Measurements from ENCODE around the gene DPP4. TPM values are rescaled to one million over a fixed set of nuclear protein-coding genes. Genes with fewer than 3 reads are reported as not detected.

DPP4 gene
- total RNA-seq, 2 experiments from 2014 or later = not detected

DNA sequence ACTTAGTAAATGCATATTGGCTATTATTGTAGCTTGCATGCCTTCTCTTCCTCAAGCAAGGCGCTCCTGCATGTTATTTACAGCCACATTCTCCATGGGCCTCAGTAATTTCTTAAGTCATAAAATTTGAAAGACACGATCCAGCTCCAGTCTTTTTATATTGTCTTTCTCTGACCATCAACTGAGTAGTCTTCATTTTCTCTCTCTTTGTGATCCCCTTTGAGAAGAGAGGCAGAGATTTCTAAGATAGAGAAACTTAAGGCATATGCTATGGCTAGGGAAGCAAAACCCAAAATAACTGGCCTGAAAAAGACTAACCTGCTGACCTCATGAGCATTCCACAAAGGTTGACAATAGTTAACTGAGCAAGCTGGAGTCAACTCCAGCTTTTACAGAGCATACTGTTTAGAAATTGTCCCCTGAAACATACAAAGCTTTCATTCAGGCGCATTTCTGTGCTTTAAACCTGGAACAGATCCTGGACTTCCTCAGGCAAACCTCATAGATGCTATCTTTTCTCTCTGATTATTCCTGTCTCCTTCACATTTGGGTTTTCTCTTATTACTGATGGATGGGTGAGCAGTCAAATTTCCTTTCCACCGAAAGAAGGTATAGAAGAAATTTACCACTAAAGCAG, 4.6 kb downstream of the DPP4 start:
- BruUV-seq (replicated peaks) = no TSS peak
- Histone ChIP-seq H2AFZ (ENCODE audit: low read length) (no peak overlapping the region), H3K9me3 (ENCODE audit: low read length) (no peaks in the 10 kb centered on the region), H3K9me2 (ENCODE audit: insufficient read depth, low read length) (no peaks in the 10 kb centered on the region), H3K4me1 (ENCODE audit: insufficient read depth, low read length, poor library complexity, severe bottlenecking) (no peaks in the 10 kb centered on the region), H4K20me1 (ENCODE audit: insufficient read depth, low read length) (no peaks in the 10 kb centered on the region), H3K36me3 (ENCODE audit: insufficient read depth, low read length) (no peaks in the 10 kb centered on the region), H3K79me2 (ENCODE audit: insufficient read depth, low read depth, low read length) (no peaks in the 10 kb centered on the region), H3K27ac (ENCODE audit: low read depth, low read length, poor library complexity, severe bottlenecking) (no peak overlapping the region), H3K4me3 (ENCODE audit: low read depth, low read length, poor library complexity, severe bottlenecking) (no peak overlapping the region), H3K4me2 (ENCODE audit: low read length) (no peak overlapping the region)
- POLR2A ChIA-PET = no interaction called here
- intact Hi-C loops (cut with micrococcal nuclease; ENCODE audit: unreplicated experiment) = no loop called here
- TF ChIP-seq, protein P1, sequence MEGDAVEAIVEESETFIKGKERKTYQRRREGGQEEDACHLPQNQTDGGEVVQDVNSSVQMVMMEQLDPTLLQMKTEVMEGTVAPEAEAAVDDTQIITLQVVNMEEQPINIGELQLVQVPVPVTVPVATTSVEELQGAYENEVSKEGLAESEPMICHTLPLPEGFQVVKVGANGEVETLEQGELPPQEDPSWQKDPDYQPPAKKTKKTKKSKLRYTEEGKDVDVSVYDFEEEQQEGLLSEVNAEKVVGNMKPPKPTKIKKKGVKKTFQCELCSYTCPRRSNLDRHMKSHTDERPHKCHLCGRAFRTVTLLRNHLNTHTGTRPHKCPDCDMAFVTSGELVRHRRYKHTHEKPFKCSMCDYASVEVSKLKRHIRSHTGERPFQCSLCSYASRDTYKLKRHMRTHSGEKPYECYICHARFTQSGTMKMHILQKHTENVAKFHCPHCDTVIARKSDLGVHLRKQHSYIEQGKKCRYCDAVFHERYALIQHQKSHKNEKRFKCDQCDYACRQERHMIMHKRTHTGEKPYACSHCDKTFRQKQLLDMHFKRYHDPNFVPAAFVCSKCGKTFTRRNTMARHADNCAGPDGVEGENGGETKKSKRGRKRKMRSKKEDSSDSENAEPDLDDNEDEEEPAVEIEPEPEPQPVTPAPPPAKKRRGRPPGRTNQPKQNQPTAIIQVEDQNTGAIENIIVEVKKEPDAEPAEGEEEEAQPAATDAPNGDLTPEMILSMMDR (conservative IDR thresholded peaks at IDR 0.05; ENCODE audit: low read length) = no peak
- no peak for TF ChIP-seq EZH2phosphoT487 (IDR thresholded peaks at IDR 0.05; ENCODE audit: borderline replicate concordance, low read depth, low read length)
- no peak for DNase-seq (ENCODE audit: low spot score)
- CTCF ChIA-PET (ENCODE audit: unreplicated experiment) = no interaction called here

- no peak for TF ChIP-seq EZH2phosphoT487 (IDR thresholded peaks at IDR 0.05; ENCODE audit: borderline replicate concordance, low read depth, low read length)
- TF ChIP-seq, protein P1 (conservative IDR thresholded peaks at IDR 0.05; ENCODE audit: low read length) = no peak
- BruUV-seq (replicated peaks) = no TSS peak
- ChIA-PET POLR2A (interaction anchor here (0.6 to 2.1 kb wide), 3 partner anchors 9 to 17 kb away, joined by 3 to 4 read pairs (median 3); no protein-coding TSS in a partner anchor), CTCF (ENCODE audit: unreplicated experiment) (no interaction called here)
- no peaks in the 10 kb centered on the region for H3K36me3 ChIP-seq (ENCODE audit: insufficient read depth, low read length)
- no peaks in the 10 kb centered on the region for H3K9me2 ChIP-seq (ENCODE audit: insufficient read depth, low read length)
- H4K20me1 ChIP-seq (ENCODE audit: insufficient read depth, low read length) = no peaks in the 10 kb centered on the region
- no peak overlapping the region for H3K4me3 ChIP-seq (ENCODE audit: low read depth, low read length, poor library complexity, severe bottlenecking)
- intact Hi-C loops (cut with micrococcal nuclease; ENCODE audit: unreplicated experiment) = no loop called here
- H3K27ac ChIP-seq (ENCODE audit: low read depth, low read length, poor library complexity, severe bottlenecking) = no peak overlapping the region
- no peaks in the 10 kb centered on the region for H3K79me2 ChIP-seq (ENCODE audit: insufficient read depth, low read depth, low read length)
- H3K4me1 ChIP-seq (ENCODE audit: insufficient read depth, low read length, poor library complexity, severe bottlenecking) = peaks cover 6% of the 10 kb centered on the region
- H3K4me2 ChIP-seq (ENCODE audit: low read length) = no peak overlapping the region
- DNase-seq (ENCODE audit: low spot score) = no peak
- no peak overlapping the region for H2AFZ ChIP-seq (ENCODE audit: low read length)
- H3K9me3 ChIP-seq (ENCODE audit: low read length) = no peaks in the 10 kb centered on the region
Measured at GRCh38 chr2:162067596-162067995, 6.4 kb downstream of the DPP4 start.

DNA sequence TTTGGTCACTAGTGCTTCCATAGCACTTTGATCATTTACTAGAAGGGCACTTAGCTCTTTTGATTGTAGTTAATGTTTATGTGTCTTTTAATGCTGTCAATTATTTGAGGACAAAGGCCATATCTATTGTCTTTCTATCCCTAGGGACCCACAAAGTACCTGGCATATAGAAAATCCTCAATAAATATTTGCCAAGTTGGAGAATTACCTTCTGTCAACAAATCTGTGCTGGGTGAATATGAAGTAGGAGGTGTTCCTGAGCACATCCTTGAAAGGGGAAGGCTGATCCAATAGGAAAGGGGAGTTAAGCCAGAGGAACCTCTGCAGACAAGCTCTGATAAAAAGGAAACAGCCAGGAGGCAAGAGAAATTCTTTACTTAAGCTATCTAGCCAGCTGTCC, 8.2 kb downstream of the DPP4 start:
- DNase-seq (ENCODE audit: low spot score) = no peak
- Histone ChIP-seq H3K9me2 (ENCODE audit: insufficient read depth, low read length) (no peaks in the 10 kb centered on the region), H3K4me1 (ENCODE audit: insufficient read depth, low read length, poor library complexity, severe bottlenecking) (peaks cover 6% of the 10 kb centered on the region), H4K20me1 (ENCODE audit: insufficient read depth, low read length) (no peaks in the 10 kb centered on the region), H3K79me2 (ENCODE audit: insufficient read depth, low read depth, low read length) (no peaks in the 10 kb centered on the region), H3K36me3 (ENCODE audit: insufficient read depth, low read length) (no peaks in the 10 kb centered on the region), H3K27ac (ENCODE audit: low read depth, low read length, poor library complexity, severe bottlenecking) (no peak overlapping the region), H3K4me2 (ENCODE audit: low read length) (no peak overlapping the region), H3K4me3 (ENCODE audit: low read depth, low read length, poor library complexity, severe bottlenecking) (no peak overlapping the region), H2AFZ (ENCODE audit: low read length) (no peak overlapping the region), H3K9me3 (ENCODE audit: low read length) (no peaks in the 10 kb centered on the region)
- POLR2A ChIA-PET = interaction anchor here (1.0 kb wide), 1 partner anchor 8 kb away, joined by 3 read pairs; no protein-coding TSS in a partner anchor
- no TSS peak for BruUV-seq (replicated peaks)
- intact Hi-C loops (cut with micrococcal nuclease; ENCODE audit: unreplicated experiment) = no loop called here
- CTCF ChIA-PET (ENCODE audit: unreplicated experiment) = no interaction called here
- no peak for TF ChIP-seq EZH2phosphoT487 (IDR thresholded peaks at IDR 0.05; ENCODE audit: borderline replicate concordance, low read depth, low read length)
- TF ChIP-seq, protein P1 (conservative IDR thresholded peaks at IDR 0.05; ENCODE audit: low read length) = no peak

Measured in OCI-LY7 (cell line).